ENCODE measurements around the gene ADORA2B. TPM values are rescaled to one million over a fixed set of nuclear protein-coding genes. Genes with fewer than 3 reads are reported as not detected.

The ADORA2B gene
- total and polyA plus RNA-seq, 9 donors: 0.06 to 1.0 (median 0.28) TPM; not detected in 3

DNA sequence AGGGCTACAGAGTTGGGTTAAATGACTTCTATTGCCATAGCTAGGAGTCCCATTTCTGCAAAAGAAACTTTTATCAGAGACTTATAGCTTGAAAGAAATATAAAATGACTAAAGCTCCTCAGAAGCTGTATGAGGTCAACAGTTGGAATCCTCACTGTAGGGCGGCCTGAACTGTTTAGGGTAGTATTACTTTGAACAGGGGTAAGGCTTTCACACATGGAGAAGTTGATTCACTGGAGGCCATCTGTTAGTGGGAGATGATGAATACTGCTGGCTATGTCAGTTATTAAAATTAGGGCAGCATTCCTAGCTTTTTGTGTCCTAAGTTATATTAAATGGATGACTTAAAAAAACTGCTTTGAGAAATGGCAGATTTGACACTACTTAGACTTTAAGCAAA lies 60.7 kb downstream of the ADORA2B start:
- 96 to 98% (median 97%) methylated on average over 1 of the region's 1 CpG for WGBS, 3 donors
- no peak overlapping the region for H3K4me3 ChIP-seq
- H3K4me1 ChIP-seq (ENCODE audit: insufficient read depth): peaks cover 8% of the 10 kb centered on the region
- intact Hi-C loops (cut with DNase I): loop anchor here in 1 of 4 donors (10.0 kb wide), 1 partner anchor 209 kb away; the partner anchor contains the start of genes NCOR1 and PIGL
- no peaks in the 10 kb centered on the region for H3K36me3 ChIP-seq
- no peak overlapping the region for H3K27ac ChIP-seq
- no peaks in the 10 kb centered on the region for H3K9me3 ChIP-seq
- TF ChIP-seq, protein P1, sequence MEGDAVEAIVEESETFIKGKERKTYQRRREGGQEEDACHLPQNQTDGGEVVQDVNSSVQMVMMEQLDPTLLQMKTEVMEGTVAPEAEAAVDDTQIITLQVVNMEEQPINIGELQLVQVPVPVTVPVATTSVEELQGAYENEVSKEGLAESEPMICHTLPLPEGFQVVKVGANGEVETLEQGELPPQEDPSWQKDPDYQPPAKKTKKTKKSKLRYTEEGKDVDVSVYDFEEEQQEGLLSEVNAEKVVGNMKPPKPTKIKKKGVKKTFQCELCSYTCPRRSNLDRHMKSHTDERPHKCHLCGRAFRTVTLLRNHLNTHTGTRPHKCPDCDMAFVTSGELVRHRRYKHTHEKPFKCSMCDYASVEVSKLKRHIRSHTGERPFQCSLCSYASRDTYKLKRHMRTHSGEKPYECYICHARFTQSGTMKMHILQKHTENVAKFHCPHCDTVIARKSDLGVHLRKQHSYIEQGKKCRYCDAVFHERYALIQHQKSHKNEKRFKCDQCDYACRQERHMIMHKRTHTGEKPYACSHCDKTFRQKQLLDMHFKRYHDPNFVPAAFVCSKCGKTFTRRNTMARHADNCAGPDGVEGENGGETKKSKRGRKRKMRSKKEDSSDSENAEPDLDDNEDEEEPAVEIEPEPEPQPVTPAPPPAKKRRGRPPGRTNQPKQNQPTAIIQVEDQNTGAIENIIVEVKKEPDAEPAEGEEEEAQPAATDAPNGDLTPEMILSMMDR (IDR thresholded peaks at IDR 0.05): no peak
- no peak for TF ChIP-seq EP300 (IDR thresholded peaks at IDR 0.05)
- no peak for TF ChIP-seq POLR2A (IDR thresholded peaks at IDR 0.05)
- no peak for DNase-seq
- no peaks in the 10 kb centered on the region for H3K27me3 ChIP-seq

GRCh38 chr17:16007439-16007838 lies 62.5 kb downstream of the ADORA2B start:
- TF ChIP-seq POLR2A (IDR thresholded peaks at IDR 0.05) (no peak), EP300 (IDR thresholded peaks at IDR 0.05) (no peak)
- TF ChIP-seq, protein P1 (IDR thresholded peaks at IDR 0.05): no peak
- 92 to 96% (median 93%) methylated on average over 3 of the region's 3 CpGs for WGBS, 3 donors
- no peak overlapping the region for H3K4me3 ChIP-seq
- no peak overlapping the region for H3K27ac ChIP-seq
- no peak for DNase-seq
- no peaks in the 10 kb centered on the region for H3K27me3 ChIP-seq
- no peaks in the 10 kb centered on the region for H3K36me3 ChIP-seq
- intact Hi-C loops (cut with DNase I): loop anchor here in 1 of 4 donors (10.0 kb wide), 1 partner anchor 207 kb away; the partner anchor contains the start of genes NCOR1 and PIGL
- no peaks in the 10 kb centered on the region for H3K9me3 ChIP-seq
- H3K4me1 ChIP-seq (ENCODE audit: insufficient read depth): no peaks in the 10 kb centered on the region

- intact Hi-C loops (cut with DNase I): no loop called here
- no peaks in the 10 kb centered on the region for H3K4me1 ChIP-seq (ENCODE audit: insufficient read depth)
- TF ChIP-seq, protein P1 (IDR thresholded peaks at IDR 0.05): no peak
- TF ChIP-seq EP300 (IDR thresholded peaks at IDR 0.05) (no peak), POLR2A (IDR thresholded peaks at IDR 0.05) (no peak)
- no peaks in the 10 kb centered on the region for H3K9me3 ChIP-seq
- no peak overlapping the region for H3K4me3 ChIP-seq
- no peak overlapping the region for H3K27ac ChIP-seq
- H3K36me3 ChIP-seq: no peaks in the 10 kb centered on the region
- DNase-seq: no peak
- 29 to 38% (median 35%) methylated on average over 3 of the region's 3 CpGs for WGBS, 3 donors
- no peaks in the 10 kb centered on the region for H3K27me3 ChIP-seq
Measured at GRCh38 chr17:16013943-16014407, 69.0 kb downstream of the ADORA2B start.

DNA sequence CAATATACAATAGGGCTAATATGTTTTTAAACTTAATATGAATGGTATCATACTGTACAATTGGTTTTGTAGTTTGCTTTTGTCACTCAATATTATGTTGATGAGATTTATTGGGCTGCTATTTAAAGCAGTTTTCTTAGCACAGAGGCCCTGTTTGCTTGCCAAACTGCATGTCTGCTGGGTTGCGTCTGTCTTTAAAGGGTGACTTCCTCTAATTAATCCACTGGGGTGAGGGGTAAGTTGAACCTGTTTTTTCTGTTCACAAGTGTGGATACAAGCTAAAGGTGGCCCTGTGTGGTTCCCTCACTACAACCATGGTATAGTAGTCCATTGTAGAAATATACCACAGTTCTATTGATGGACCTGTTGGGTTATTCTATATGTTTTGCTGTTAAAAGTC lies 74.4 kb downstream of the ADORA2B start:
- TF ChIP-seq, protein P1 (IDR thresholded peaks at IDR 0.05): no peak
- TF ChIP-seq POLR2A (IDR thresholded peaks at IDR 0.05) (no peak), EP300 (IDR thresholded peaks at IDR 0.05) (no peak)
- intact Hi-C loops (cut with DNase I): no loop called here
- no peaks in the 10 kb centered on the region for H3K9me3 ChIP-seq
- no peak overlapping the region for H3K4me3 ChIP-seq
- 66 to 92% (median 90%) methylated on average over 1 of the region's 1 CpG for WGBS, 3 donors
- no peaks in the 10 kb centered on the region for H3K4me1 ChIP-seq (ENCODE audit: insufficient read depth)
- no peaks in the 10 kb centered on the region for H3K36me3 ChIP-seq
- no peaks in the 10 kb centered on the region for H3K27me3 ChIP-seq
- DNase-seq: no peak
- no peak overlapping the region for H3K27ac ChIP-seq
